SK-N-SH treated with all-trans-retinoic acid at 6 μM for 48 hours (cell line): ENCODE measurements around the gene C17orf58.
A peak's percentile ranks its signal among the peaks of the same experiment; 100 is the strongest.

ENCODE experiments used
- ARNTL ChIP-seq: fragments of 450-650 bp; formaldehyde crosslinking; IDR thresholded peaks from 2 replicates; pipeline ENCODE4 v1.5.0; 2020; ENCODE audit warnings: low read depth, mild to moderate bottlenecking, moderate library complexity, borderline replicate concordance
- BACH2 ChIP-seq: fragments of 250-450 bp; sonication (Bioruptor Pico); IDR thresholded peaks from 2 replicates; pipeline ENCODE4 v1.9.0; 2021; ENCODE audit warnings: mild to moderate bottlenecking, borderline replicate concordance
- RARB ChIP-seq: fragments of 250-450 bp; sonication (Bioruptor Pico); IDR thresholded peaks from 2 replicates; pipeline ENCODE4 v1.8.0; 2021; ENCODE audit warnings: mild to moderate bottlenecking, moderate library complexity
- TOX ChIP-seq: fragments of 250-450 bp; sonication (Bioruptor Pico); IDR thresholded peaks from 2 replicates; pipeline ENCODE4 v1.8.0; 2021; ENCODE audit warnings: mild to moderate bottlenecking, moderate library complexity, borderline replicate concordance
- ZNF565 ChIP-seq: fragments of 450-650 bp; formaldehyde crosslinking; conservative IDR thresholded peaks from 2 replicates; pipeline ENCODE4 v1.5.0; 2020; ENCODE audit warnings: low read depth, mild to moderate bottlenecking, moderate library complexity
- TF ChIP-seq, protein P1 (sequence below): fragments of 250-450 bp; sonication (Bioruptor Pico); IDR thresholded peaks from 2 replicates; pipeline ENCODE4 v1.5.0; 2020; ENCODE audit warnings: mild to moderate bottlenecking, moderate library complexity
- TF ChIP-seq, protein P2 (sequence below): fragments of 250-450 bp; sonication (Bioruptor Pico); IDR thresholded peaks from 2 replicates; pipeline ENCODE4 v1.8.0; 2021; ENCODE audit warnings: low read depth, mild to moderate bottlenecking, moderate library complexity, borderline replicate concordance
- TF ChIP-seq, protein P3 (sequence below): fragments of 250-450 bp; sonication (Bioruptor Pico); IDR thresholded peaks from 2 replicates; pipeline ENCODE4 v1.8.0; 2020; ENCODE audit warnings: mild to moderate bottlenecking, moderate library complexity, borderline replicate concordance
- TF ChIP-seq, protein P4 (sequence below): fragments of 250-450 bp; sonication (Bioruptor Pico); IDR thresholded peaks from 2 replicates; pipeline ENCODE4 v1.5.1; 2021; ENCODE audit warnings: mild to moderate bottlenecking, moderate library complexity

DNA sequence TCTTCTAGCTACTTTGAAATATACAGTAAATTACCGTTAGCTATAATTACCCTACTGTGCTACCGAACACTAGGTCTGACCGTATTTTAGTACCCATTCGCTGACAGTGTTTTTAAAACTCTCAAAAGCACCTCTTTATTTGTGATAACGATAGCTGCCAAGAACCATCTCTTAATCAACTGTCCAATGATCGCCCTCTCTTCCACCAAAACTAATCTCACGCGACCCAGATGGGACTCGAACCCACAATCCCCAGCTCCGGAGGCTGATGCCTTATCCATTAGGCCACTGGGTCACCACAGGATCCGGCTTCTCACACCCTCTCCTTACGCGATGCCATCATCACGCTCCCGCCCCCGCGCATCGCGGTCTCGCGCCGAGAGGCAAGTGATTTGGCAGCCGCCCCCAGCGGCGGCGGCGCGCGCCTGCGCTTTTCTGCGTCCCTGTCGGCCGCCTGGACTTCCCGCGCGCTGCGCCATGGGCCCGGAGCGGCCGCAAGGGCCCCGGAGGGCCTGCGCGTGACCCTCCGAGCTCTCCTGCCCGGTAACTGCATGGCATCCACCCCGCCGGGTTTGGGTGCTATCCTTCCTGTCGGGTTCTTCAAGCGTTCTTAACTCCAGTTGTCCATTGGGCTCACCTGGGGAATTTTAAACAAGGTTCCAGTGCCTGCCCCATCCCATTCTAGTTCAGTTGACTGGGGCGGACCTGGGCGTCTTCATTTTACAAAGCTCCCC lies 23.6 kb upstream of the C17orf58 start:
- no peak for TF ChIP-seq TOX (CRISPR knock-in tag)
- TF ChIP-seq, protein P1, sequence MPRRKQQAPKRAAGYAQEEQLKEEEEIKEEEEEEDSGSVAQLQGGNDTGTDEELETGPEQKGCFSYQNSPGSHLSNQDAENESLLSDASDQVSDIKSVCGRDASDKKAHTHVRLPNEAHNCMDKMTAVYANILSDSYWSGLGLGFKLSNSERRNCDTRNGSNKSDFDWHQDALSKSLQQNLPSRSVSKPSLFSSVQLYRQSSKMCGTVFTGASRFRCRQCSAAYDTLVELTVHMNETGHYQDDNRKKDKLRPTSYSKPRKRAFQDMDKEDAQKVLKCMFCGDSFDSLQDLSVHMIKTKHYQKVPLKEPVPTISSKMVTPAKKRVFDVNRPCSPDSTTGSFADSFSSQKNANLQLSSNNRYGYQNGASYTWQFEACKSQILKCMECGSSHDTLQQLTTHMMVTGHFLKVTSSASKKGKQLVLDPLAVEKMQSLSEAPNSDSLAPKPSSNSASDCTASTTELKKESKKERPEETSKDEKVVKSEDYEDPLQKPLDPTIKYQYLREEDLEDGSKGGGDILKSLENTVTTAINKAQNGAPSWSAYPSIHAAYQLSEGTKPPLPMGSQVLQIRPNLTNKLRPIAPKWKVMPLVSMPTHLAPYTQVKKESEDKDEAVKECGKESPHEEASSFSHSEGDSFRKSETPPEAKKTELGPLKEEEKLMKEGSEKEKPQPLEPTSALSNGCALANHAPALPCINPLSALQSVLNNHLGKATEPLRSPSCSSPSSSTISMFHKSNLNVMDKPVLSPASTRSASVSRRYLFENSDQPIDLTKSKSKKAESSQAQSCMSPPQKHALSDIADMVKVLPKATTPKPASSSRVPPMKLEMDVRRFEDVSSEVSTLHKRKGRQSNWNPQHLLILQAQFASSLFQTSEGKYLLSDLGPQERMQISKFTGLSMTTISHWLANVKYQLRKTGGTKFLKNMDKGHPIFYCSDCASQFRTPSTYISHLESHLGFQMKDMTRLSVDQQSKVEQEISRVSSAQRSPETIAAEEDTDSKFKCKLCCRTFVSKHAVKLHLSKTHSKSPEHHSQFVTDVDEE (CRISPR knock-in tag), result peak; percentile 86
- TF ChIP-seq RARB (CRISPR knock-in tag), result no peak
- TF ChIP-seq ARNTL, result no peak
- TF ChIP-seq, protein P2, sequence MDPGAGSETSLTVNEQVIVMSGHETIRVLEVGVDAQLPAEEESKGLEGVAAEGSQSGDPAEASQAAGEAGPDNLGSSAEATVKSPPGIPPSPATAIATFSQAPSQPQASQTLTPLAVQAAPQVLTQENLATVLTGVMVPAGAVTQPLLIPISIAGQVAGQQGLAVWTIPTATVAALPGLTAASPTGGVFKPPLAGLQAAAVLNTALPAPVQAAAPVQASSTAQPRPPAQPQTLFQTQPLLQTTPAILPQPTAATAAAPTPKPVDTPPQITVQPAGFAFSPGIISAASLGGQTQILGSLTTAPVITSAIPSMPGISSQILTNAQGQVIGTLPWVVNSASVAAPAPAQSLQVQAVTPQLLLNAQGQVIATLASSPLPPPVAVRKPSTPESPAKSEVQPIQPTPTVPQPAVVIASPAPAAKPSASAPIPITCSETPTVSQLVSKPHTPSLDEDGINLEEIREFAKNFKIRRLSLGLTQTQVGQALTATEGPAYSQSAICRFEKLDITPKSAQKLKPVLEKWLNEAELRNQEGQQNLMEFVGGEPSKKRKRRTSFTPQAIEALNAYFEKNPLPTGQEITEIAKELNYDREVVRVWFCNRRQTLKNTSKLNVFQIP, result no peak
- no peak for TF ChIP-seq BACH2 (CRISPR knock-in tag)
- TF ChIP-seq, protein P3, sequence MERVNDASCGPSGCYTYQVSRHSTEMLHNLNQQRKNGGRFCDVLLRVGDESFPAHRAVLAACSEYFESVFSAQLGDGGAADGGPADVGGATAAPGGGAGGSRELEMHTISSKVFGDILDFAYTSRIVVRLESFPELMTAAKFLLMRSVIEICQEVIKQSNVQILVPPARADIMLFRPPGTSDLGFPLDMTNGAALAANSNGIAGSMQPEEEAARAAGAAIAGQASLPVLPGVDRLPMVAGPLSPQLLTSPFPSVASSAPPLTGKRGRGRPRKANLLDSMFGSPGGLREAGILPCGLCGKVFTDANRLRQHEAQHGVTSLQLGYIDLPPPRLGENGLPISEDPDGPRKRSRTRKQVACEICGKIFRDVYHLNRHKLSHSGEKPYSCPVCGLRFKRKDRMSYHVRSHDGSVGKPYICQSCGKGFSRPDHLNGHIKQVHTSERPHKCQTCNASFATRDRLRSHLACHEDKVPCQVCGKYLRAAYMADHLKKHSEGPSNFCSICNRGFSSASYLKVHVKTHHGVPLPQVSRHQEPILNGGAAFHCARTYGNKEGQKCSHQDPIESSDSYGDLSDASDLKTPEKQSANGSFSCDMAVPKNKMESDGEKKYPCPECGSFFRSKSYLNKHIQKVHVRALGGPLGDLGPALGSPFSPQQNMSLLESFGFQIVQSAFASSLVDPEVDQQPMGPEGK, result no peak; the same call in 1 of the 2 replicates
- 0 out of 2 replicates have a peak, but pooled peaks have one; percentile 11 for TF ChIP-seq ZNF565 (CRISPR knock-in tag)
- TF ChIP-seq, protein P4, sequence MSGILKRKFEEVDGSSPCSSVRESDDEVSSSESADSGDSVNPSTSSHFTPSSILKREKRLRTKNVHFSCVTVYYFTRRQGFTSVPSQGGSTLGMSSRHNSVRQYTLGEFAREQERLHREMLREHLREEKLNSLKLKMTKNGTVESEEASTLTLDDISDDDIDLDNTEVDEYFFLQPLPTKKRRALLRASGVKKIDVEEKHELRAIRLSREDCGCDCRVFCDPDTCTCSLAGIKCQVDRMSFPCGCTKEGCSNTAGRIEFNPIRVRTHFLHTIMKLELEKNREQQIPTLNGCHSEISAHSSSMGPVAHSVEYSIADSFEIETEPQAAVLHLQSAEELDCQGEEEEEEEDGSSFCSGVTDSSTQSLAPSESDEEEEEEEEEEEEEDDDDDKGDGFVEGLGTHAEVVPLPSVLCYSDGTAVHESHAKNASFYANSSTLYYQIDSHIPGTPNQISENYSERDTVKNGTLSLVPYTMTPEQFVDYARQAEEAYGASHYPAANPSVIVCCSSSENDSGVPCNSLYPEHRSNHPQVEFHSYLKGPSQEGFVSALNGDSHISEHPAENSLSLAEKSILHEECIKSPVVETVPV (CRISPR knock-in tag), result no peak; the same call in 1 of the 2 replicates
